Left lung (tissue), 10 donors: ENCODE measurements around the gene ATP6V0E2. TPM values are rescaled to one million over a fixed set of nuclear protein-coding genes. Genes with fewer than 3 reads are reported as not detected.
A peak's percentile ranks its signal among the peaks of the same experiment; 100 is the strongest.

Experiments
- ATAC-seq: fragments of 200-7000 bp; cut with Tn5 transposase; one replicate; pipeline ENCODE4 v1.9.1; 2020; ENCODE audit warnings: moderate library complexity
- DNase-seq, 4 donors: peaks; one replicate each; pipeline ENCODE4 v3.0.0-alpha.2; 2013 to 2020
- H3K27ac ChIP-seq, 2 donors: fragments of 200-600 bp; sonication (generic) in 1 of 2; one replicate each; pipeline versions ENCODE4 v1.5.0 to v1.8.0; 2020 to 2021
- H3K27me3 ChIP-seq, 2 donors: fragments of 200-600 bp; sonication (generic) in 1 of 2; one replicate each; pipeline versions ENCODE4 v1.5.0 to v1.8.0; 2020 to 2021
- H3K36me3 ChIP-seq, 2 donors: fragments of 200-600 bp; sonication (generic) in 1 of 2; one replicate each; pipeline versions ENCODE4 v1.5.0 to v1.8.0; 2020 to 2021
- H3K4me1 ChIP-seq, 2 donors: fragments of 200-600 bp; one replicate each; pipeline ENCODE4 v1.8.0; 2021
- H3K4me3 ChIP-seq, 2 donors: fragments of 200-600 bp; sonication (generic) in 1 of 2; one replicate each; pipeline versions ENCODE4 v1.5.0 to v1.8.0; 2020 to 2021; ENCODE audit warnings: mild to moderate bottlenecking in 1 of 2
- H3K9me3 ChIP-seq, 2 donors: fragments of 200-600 bp; sonication (generic) in 1 of 2; one replicate each; pipeline versions ENCODE4 v1.5.0 to v1.8.0; 2020 to 2021
- intact Hi-C, 2 donors: fragments of 100-400 bp; cut with DNase I; formaldehyde crosslinking; loops; one replicate each; pipeline versions ENCODE4 v1.11.2 to v1.14.2; 2022
- polyA plus RNA-seq, 6 donors: library from polyadenylated mRNA; unstranded; fragments of 120-200 nt; gene quantifications; one replicate each; pipeline ENCODE4 v1.2.1, GENCODE V29; 2013; ENCODE audit not compliant: insufficient read length in 6 of 6
- total RNA-seq, 2 donors: library from RNA; stranded (reverse); fragmentation: NEBNext Ultra II Directional; extraction: Animal tissue kit (Norgen Biotek cat#: 25700); gene quantifications; one replicate each; pipeline ENCODE4 v1.2.1, GENCODE V29; 2021
- TF ChIP-seq, protein P1 (sequence below), 2 donors: fragments of 200-600 bp; sonication (generic) in 1 of 2; IDR thresholded peaks; one replicate each; pipeline versions ENCODE4 v1.5.0 to v1.8.0; 2021; ENCODE audit warnings: antibody characterized with exemption in 2 of 2
- donor health status: DM: no; HTN: yes; CAD: no.
- donor health status: DM: no; HTN: no; CAD: no.

ATP6V0E2 gene
- total and polyA plus RNA-seq, 8 donors: 14.0 to 30.5 (median 16.9) TPM

DNA sequence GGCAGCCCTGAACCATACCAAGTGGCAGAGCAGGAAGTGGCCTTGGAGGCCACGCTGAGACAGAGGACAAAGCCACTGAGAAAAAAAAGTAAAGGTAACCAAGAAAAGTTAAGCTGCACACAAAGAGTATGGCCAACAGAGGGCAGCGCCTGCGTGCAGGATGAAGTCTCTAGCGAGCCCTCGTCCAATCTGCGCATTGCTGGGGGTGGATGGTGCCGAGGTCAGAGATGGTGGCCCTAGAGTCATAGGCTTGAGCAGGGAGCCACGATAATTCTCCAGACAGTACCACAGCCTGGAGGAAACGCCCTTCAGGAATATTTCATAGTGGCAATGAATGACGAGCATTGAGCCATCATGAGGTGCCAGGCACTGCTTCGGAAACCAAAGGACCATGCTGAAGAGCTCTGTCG lies 9.7 kb downstream of the ATP6V0E2 start:
- TF ChIP-seq, protein P1, sequence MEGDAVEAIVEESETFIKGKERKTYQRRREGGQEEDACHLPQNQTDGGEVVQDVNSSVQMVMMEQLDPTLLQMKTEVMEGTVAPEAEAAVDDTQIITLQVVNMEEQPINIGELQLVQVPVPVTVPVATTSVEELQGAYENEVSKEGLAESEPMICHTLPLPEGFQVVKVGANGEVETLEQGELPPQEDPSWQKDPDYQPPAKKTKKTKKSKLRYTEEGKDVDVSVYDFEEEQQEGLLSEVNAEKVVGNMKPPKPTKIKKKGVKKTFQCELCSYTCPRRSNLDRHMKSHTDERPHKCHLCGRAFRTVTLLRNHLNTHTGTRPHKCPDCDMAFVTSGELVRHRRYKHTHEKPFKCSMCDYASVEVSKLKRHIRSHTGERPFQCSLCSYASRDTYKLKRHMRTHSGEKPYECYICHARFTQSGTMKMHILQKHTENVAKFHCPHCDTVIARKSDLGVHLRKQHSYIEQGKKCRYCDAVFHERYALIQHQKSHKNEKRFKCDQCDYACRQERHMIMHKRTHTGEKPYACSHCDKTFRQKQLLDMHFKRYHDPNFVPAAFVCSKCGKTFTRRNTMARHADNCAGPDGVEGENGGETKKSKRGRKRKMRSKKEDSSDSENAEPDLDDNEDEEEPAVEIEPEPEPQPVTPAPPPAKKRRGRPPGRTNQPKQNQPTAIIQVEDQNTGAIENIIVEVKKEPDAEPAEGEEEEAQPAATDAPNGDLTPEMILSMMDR (IDR thresholded peaks at IDR 0.05): peak; percentile 40 to 53
- ATAC-seq (peak; percentile 79), DNase-seq (peak in 1 of 4 donors; percentile 49)
- intact Hi-C loops: no loop called here
- Histone ChIP-seq H3K4me1 (peaks cover 0 to 10% of the 10 kb centered on the region in 2 donors), H3K27me3 (no peaks in the 10 kb centered on the region), H3K36me3 (peaks cover 0 to 7% of the 10 kb centered on the region in 2 donors), H3K4me3 (no peak overlapping the region), H3K27ac (no peak overlapping the region), H3K9me3 (no peaks in the 10 kb centered on the region)

DNA sequence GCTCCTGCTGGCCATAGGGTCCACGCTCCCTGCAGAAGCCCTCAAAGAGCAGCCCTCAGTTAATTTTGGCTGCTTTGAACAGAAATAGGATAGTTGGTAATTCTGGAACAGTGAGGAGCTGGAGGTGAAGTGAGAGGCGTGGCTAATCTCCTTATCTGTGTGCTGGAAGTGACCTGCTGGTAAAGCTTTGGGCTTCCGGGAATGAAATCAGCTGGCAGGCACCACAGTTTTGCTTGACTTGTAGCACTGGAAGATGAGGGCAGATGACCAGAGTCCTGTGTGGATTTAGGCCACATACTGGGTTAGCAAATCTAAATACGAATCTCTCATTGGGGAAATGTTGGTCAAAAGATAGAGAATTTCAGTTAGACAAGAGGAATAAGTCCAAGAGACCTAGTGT lies 10.2 kb downstream of the ATP6V0E2 start:
- TF ChIP-seq, protein P1 (IDR thresholded peaks at IDR 0.05): no peak
- H3K36me3 ChIP-seq: peaks cover 0 to 7% of the 10 kb centered on the region in 2 donors
- intact Hi-C loops: no loop called here
- DNase-seq (peak in 1 of 4 donors; percentile 31), ATAC-seq (peak; percentile 51)
- H3K4me3 ChIP-seq: no peak overlapping the region
- H3K27ac ChIP-seq: no peak overlapping the region
- peaks cover 0 to 10% of the 10 kb centered on the region in 2 donors for H3K4me1 ChIP-seq
- no peaks in the 10 kb centered on the region for H3K27me3 ChIP-seq
- H3K9me3 ChIP-seq: no peaks in the 10 kb centered on the region

DNA sequence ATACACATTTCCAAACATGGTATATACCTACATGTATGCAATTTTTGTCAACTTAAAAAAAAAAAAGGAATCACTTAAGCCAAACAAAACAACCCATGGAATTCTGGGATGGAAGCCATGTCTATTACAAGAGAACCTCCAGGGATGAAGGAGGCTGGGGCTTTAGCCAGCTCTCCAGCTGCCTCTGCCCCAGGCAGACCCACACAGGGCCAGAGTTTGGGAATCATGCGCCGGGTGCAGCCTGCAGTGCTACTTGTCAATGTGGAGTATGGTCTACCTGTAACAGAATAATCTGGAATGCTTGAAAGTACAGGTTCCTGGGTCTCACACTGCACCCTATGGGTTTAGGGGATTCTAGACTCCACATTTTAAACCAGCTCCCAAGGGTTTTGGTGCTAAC lies 10.8 kb downstream of the ATP6V0E2 start:
- ATAC-seq: no peak
- Histone ChIP-seq H3K27ac (no peak overlapping the region), H3K27me3 (no peaks in the 10 kb centered on the region), H3K4me1 (peaks cover 0 to 10% of the 10 kb centered on the region in 2 donors), H3K36me3 (peaks cover 0 to 2% of the 10 kb centered on the region in 2 donors), H3K9me3 (no peaks in the 10 kb centered on the region), H3K4me3 (no peak overlapping the region)
- no peak for DNase-seq
- TF ChIP-seq, protein P1 (IDR thresholded peaks at IDR 0.05): no peak
- intact Hi-C loops: no loop called here

DNA sequence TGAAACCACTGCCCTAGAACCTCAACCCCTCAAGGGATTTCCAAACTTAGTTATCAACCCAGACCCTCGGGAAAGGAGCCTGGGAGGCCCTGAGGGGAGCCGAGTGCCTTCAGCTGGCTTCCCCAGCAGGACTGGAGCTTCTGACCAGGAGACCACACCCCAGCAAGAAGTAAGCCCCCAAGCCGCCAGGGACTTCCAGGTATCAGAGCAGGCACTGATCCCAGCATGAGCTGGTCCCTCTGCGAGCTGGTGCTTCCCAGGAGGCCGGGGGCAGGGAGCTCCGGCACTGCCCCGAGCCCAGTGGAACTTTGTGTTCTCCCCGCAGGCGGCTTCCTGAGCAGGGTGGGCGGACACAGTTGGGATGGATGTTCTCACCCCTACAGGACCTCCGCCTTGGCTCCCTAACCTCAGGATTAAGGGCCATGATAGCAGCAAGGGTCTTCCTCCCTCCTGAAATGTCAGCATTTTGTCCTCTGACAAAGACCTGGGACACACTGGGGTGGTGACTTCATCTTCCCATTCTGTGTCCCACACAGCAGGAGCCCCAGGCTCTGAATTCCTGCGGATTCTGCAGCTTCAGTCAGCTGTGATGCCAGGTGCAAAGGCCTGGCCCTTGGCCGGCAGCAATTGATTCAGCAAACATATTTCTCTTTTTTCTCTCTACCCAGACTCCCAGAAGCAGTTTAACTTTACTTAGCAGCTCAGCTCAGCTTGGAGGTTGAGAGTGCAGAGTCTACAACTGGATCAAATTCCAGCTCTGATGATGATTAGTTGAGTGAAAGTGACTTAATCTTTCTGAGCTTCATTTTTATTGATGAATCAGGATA lies 11.6 kb downstream of the ATP6V0E2 start:
- intact Hi-C loops: no loop called here
- no peaks in the 10 kb centered on the region for H3K27me3 ChIP-seq
- ATAC-seq (no peak), DNase-seq (no peak)
- TF ChIP-seq, protein P1 (IDR thresholded peaks at IDR 0.05): no peak
- no peaks in the 10 kb centered on the region for H3K36me3 ChIP-seq
- H3K4me1 ChIP-seq: peaks cover 0 to 10% of the 10 kb centered on the region in 2 donors
- no peak overlapping the region for H3K4me3 ChIP-seq
- H3K9me3 ChIP-seq: no peaks in the 10 kb centered on the region
- no peak overlapping the region for H3K27ac ChIP-seq

DNA sequence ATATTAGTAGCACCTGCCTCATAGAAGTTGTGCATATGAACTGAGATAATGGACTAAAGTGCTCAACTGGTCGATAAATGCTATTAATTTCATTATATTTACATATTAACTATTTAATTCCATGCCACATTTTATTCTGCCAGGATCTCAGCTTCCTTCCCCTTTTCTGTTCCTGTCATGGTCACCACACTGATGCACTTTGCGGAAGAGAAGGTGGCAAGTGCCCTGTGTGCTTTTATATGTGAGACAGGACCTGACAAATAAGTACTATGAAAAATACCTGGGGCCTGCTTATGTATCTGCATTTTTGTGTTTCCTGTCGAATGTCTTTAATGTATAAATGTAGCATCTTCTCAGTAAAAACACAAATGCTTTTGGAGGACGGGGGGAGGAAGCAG lies 12.2 kb downstream of the ATP6V0E2 start:
- Histone ChIP-seq H3K9me3 (no peaks in the 10 kb centered on the region), H3K4me3 (no peak overlapping the region), H3K4me1 (peaks cover 0 to 10% of the 10 kb centered on the region in 2 donors), H3K36me3 (no peaks in the 10 kb centered on the region), H3K27ac (no peak overlapping the region), H3K27me3 (no peaks in the 10 kb centered on the region)
- no peak for DNase-seq
- TF ChIP-seq, protein P1 (IDR thresholded peaks at IDR 0.05): no peak
- ATAC-seq: no peak
- intact Hi-C loops: no loop called here
